Right lobe of liver (tissue), 6 donors: ENCODE measurements around the gene RELT. TPM values are rescaled to one million over a fixed set of nuclear protein-coding genes. Genes with fewer than 3 reads are reported as not detected.
A peak's percentile ranks its signal among the peaks of the same experiment; 100 is the strongest.

Experiments used
- ATAC-seq, 4 donors: fragments of 200-7000 bp; cut with Tn5 transposase; one replicate each; pipeline ENCODE4 v1.9.1; 2020; ENCODE audit warnings: mild to moderate bottlenecking in 4 of 4, moderate library complexity in 4 of 4
- DNase-seq, 3 donors: peaks; one replicate each; pipeline ENCODE4 v3.0.0-alpha.2; 2020
- H3K27ac ChIP-seq, 3 donors: fragments of 200-600 bp; one replicate each; pipeline ENCODE4 v1.8.0; 2022
- H3K27me3 ChIP-seq, 2 donors: fragments of 200-600 bp; one replicate each; pipeline ENCODE4 v1.8.0; 2022
- H3K36me3 ChIP-seq, 4 donors: fragments of 200-600 bp; sonication (generic) in 1 of 4; one replicate each; pipeline versions ENCODE4 v1.5.1 to v1.8.0; 2017 to 2022; ENCODE audit warnings: control low read depth in 1 of 4
- H3K4me1 ChIP-seq, 4 donors: fragments of 200-600 bp; sonication (generic) in 1 of 4; one replicate each; pipeline versions ENCODE4 v1.5.1 to v1.8.0; 2017 to 2022; ENCODE audit warnings: control low read depth in 1 of 4
- H3K4me3 ChIP-seq, 3 donors: fragments of 200-600 bp; one replicate each; pipeline ENCODE4 v1.8.0; 2022
- H3K9me3 ChIP-seq, 4 donors: fragments of 200-600 bp; sonication (generic) in 1 of 4; one replicate each; pipeline versions ENCODE4 v1.5.1 to v1.8.0; 2017 to 2022; ENCODE audit warnings: control low read depth in 1 of 4
- POLR2A ChIP-seq: fragments of 450-650 bp; IDR thresholded peaks from one replicate; pipeline ENCODE4 v1.6.1; 2017; ENCODE audit warnings: antibody characterized with exemption, mild to moderate bottlenecking
- WGBS: methylation state at CpG from one replicate; pipeline ENCODE4 v1.1.6; 2018; ENCODE audit warnings: low coverage, low lambda C conversion rate; ENCODE audit not compliant: insufficient coverage; ENCODE audit errors: missing lambda C conversion rate; 5-methylcytosine and 5-hydroxymethylcytosine counted together
- intact Hi-C, 2 donors: fragments of 100-400 bp; cut with DNase I; formaldehyde crosslinking; loops; one replicate each; pipeline versions ENCODE4 v1.11.2 to v1.14.1; 2022
- long read RNA-seq: library from polyadenylated mRNA; unstranded; transcript quantifications from one replicate; pipeline ENCODE4 v2.0.0, GENCODE V29; 2019
- total RNA-seq, 6 experiments: library from RNA; depleted of rRNA in 2 of 6; stranded (reverse); fragments of >200 nt in 2 of 6; fragmentation: NEBNext Ultra II Directional in 3 of 6; extraction: Animal tissue kit (Norgen Biotek cat#: 25700) in 3 of 6; gene quantifications; one replicate each; pipeline versions ENCODE4 v1.1.0 to v1.2.4, GENCODE V29; 2016 to 2023
- TF ChIP-seq, protein P1 (sequence below), 4 donors: fragments of 200-600 bp in 3 of 4; fragments of 450-650 bp in 1 of 4; IDR thresholded peaks; one replicate each; pipeline versions ENCODE4 v1.5.1 to v1.8.0; 2016 to 2022; ENCODE audit warnings: antibody characterized with exemption in 4 of 4, mild to moderate bottlenecking in 2 of 4
- donor health status: DM: no; HTN: yes; CAD: no.
- donor health status: DM: no; HTN: no; CAD: no.
- donor health status: DM: no; HTN: no; CAD: no.
- donor health status: DM: no; HTN: yes; CAD: no.
- donor health status: DM: no; HTN: yes; CAD: no.

RELT gene, protein sequence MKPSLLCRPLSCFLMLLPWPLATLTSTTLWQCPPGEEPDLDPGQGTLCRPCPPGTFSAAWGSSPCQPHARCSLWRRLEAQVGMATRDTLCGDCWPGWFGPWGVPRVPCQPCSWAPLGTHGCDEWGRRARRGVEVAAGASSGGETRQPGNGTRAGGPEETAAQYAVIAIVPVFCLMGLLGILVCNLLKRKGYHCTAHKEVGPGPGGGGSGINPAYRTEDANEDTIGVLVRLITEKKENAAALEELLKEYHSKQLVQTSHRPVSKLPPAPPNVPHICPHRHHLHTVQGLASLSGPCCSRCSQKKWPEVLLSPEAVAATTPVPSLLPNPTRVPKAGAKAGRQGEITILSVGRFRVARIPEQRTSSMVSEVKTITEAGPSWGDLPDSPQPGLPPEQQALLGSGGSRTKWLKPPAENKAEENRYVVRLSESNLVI
- 1 to 10 TPM in 5 of 6 experiments, under 1 TPM in 1; 0.81 to 5.4 (median 1.6) TPM for total RNA-seq
- long read RNA-seq, partial matches to known transcripts: 1 of 1 reads
- long read RNA-seq, other reads (novel, unspliced or antisense): 0 of 1 reads

DNA sequence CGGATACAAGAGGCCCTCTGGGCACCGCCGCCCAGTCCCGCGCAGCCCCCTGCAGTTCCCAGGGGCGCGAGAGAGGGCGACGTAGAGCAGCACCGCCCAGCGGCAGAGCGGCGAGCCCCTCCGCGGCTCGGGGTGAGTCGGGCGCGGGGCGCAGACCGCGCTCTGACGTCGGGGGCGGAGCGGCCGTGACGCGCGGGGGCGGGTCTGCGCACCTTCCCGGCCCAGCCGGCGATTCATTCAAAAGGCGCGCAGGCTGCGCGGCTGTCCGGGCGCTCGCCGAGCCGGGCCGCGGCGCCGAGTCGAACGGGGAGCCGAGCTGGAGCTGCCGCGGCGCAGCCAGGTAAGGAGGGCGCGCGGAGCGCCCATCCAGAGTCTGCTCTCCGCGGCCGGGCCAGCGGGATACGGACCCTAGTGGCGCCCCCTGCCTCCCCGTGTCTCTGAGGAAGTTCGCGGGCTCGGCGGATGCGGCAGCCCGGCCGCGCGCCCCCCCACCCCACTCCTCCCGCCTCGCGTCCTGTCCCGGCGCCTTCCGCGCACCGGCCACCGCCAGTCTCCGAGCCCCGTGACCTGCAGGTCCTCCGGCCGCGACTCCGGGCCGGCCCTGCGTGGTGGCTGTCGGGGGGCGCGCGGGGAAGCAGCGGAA lies at the start of gene RELT:
RELT (plus strand) TSS at position 240 of the 643 bp plus-strand sequence. CDS start 12,738 bp downstream, outside the sequence.
- H3K4me3 ChIP-seq: peak within 1 kb of the TSS; percentile 65 to 80 (median 72)
- H3K27ac ChIP-seq: peak within 1 kb of the TSS; percentile 53 to 89 (median 79)
- H3K36me3 ChIP-seq: no peaks in the 10 kb centered on the region
- TF ChIP-seq, protein P1, sequence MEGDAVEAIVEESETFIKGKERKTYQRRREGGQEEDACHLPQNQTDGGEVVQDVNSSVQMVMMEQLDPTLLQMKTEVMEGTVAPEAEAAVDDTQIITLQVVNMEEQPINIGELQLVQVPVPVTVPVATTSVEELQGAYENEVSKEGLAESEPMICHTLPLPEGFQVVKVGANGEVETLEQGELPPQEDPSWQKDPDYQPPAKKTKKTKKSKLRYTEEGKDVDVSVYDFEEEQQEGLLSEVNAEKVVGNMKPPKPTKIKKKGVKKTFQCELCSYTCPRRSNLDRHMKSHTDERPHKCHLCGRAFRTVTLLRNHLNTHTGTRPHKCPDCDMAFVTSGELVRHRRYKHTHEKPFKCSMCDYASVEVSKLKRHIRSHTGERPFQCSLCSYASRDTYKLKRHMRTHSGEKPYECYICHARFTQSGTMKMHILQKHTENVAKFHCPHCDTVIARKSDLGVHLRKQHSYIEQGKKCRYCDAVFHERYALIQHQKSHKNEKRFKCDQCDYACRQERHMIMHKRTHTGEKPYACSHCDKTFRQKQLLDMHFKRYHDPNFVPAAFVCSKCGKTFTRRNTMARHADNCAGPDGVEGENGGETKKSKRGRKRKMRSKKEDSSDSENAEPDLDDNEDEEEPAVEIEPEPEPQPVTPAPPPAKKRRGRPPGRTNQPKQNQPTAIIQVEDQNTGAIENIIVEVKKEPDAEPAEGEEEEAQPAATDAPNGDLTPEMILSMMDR (IDR thresholded peaks at IDR 0.05): peak; percentile 89 to 96 (median 94)
- peak; percentile 95 for TF ChIP-seq POLR2A
- 0% methylated on average over 2 of the region's 96 CpGs for WGBS
- peak; percentile 89 to 93 (median 91) for DNase-seq
- intact Hi-C loops: no loop called here
- no peaks in the 10 kb centered on the region for H3K9me3 ChIP-seq
- H3K4me1 ChIP-seq: peaks cover 0 to 4% (median 1%) of the 10 kb centered on the region in 4 donors
- peak; percentile 93 to 95 (median 94) for ATAC-seq
- no peaks in the 10 kb centered on the region for H3K27me3 ChIP-seq

DNA sequence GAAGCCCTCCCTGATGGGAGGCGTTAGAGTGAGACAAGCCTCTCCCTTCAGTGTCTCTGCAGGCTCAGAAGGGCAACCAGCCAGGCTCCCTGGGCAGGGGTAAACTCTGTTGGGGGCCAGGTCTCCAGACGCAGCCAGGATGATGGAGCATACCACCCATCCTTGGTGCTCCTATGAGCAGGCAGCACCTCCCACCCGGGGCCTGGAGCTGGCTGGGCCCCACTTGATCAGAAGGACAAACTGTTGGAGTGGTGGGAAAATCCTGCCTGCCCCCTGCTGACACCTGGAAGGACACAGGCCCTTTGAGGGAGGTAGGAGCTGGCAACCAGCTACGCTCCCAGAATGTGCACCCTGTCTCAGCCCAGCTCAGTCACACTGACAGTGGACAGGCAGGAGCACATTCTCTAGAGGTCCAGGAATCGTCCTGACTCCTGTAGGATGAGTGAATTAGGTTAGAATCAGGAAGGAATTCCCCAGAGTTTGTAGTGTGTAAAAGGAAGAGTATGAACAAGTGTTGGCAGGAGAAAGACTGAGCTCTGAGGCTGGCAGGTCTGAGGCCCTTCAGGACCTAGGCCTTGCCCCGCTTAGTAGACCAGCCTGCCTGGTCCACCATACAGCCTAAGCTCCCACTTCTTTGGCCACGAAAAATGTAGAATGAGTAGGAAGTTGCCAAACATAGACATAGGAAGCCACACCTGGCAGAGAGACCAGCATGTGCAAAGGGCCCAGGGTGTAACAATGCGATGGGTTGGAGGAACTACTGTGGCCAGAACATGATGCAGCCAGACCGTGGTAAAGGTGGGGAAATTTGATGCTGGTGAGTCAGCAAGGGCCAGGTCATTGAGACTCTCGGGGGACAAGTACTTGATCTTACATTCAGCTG lies 49.0 kb upstream of the RELT start:
- Histone ChIP-seq H3K4me3 (no peak overlapping the region), H3K4me1 (no peaks in the 10 kb centered on the region), H3K9me3 (no peaks in the 10 kb centered on the region), H3K36me3 (no peaks in the 10 kb centered on the region), H3K27ac (no peak overlapping the region), H3K27me3 (no peaks in the 10 kb centered on the region)
- no peak for DNase-seq
- 59% methylated on average over 8 of the region's 10 CpGs for WGBS
- intact Hi-C loops: no loop called here
- no peak for ATAC-seq
- TF ChIP-seq, protein P1 (IDR thresholded peaks at IDR 0.05): no peak
- TF ChIP-seq POLR2A: no peak

DNA sequence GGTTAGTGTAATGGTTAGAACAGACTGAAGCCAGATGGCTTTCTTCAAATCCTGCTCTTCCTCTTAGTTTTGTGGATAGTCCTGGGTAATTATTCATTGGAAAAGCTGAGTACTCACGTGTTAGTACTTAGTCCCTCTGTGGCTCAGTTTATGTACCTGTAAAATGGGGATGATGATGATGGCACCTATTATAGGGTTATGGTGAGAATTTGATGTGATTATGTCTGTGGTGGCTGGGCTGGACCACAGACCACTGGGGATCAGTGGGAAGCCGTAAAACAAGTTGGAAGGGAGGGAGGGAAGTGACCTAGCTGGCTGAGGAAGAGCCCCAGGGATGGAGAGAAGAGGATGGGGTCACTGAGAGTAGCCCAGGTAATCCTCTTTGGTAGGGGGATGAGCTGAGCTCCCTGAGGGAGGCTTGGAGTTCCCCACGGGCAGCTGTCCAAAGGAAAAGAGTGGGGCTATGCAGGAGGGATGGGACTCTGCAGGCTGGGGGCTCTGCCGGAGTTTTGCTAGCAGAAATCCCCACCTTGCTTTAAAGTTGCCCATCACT lies 48.3 kb upstream of the RELT start:
- ATAC-seq: no peak
- TF ChIP-seq, protein P1 (IDR thresholded peaks at IDR 0.05): no peak
- no peak for TF ChIP-seq POLR2A
- Histone ChIP-seq H3K27me3 (no peaks in the 10 kb centered on the region), H3K27ac (no peak overlapping the region), H3K4me3 (no peak overlapping the region), H3K4me1 (no peaks in the 10 kb centered on the region), H3K36me3 (no peaks in the 10 kb centered on the region), H3K9me3 (no peaks in the 10 kb centered on the region)
- intact Hi-C loops: no loop called here
- DNase-seq: no peak
- 63% methylated on average over 4 of the region's 4 CpGs for WGBS

DNA sequence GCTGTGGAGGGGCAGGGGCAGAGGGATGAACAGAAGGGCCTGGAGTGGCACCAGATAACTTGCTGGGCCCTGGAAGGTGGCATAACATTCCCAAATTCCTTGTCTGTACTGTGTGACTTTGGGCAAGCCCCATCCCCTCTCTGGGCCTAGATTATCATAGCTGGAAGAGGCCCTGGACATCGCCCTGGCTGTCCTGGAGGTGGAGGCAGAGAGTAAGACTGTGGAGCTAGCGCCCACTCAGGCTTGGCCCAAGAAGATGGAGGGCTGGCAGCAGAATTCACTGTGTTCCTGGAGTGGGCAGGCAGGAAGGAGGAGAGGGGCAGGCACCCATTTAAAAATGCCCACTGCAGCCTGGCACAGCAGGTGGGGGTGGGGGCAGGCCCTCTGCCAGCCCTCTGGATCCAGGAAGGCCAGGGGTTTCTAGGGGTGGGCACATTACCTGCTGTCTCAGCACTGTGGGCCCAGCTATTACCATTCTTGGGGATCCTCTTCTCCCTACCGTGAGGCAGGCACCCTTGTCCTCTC lies 45.6 kb upstream of the RELT start:
- Histone ChIP-seq H3K4me1 (no peaks in the 10 kb centered on the region), H3K36me3 (no peaks in the 10 kb centered on the region), H3K27ac (no peak overlapping the region), H3K4me3 (no peak overlapping the region), H3K27me3 (no peaks in the 10 kb centered on the region), H3K9me3 (no peaks in the 10 kb centered on the region)
- 67% methylated on average over 1 of the region's 3 CpGs for WGBS
- ATAC-seq (no peak), DNase-seq (no peak)
- no peak for TF ChIP-seq POLR2A
- TF ChIP-seq, protein P1 (IDR thresholded peaks at IDR 0.05): peak in 2 of 4 donors; percentile 7 to 10
- intact Hi-C loops: no loop called here
